ENCODE results near the gene CTNNA1.

DNA sequence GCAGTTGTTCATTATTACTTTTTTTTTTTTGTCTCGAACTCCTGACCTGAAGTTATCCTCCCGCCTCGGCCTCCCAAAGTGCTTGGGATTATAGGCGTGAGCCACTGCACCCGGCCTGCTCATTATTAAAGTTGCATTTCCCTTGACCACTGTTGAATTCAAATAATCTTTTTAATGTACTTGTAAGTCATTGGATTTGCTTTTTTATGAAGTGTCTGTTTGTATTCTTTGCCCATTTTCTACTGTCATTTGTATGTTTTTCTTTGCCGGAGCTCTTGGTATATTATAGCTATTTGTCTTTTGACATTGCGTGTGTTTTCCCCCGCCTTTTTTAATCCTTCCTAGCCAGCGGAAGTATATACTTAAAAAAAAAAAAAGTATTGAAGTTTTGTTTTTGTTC is 99.9 kb downstream of the CTNNA1 start:
- TF ChIP-seq, protein P1, sequence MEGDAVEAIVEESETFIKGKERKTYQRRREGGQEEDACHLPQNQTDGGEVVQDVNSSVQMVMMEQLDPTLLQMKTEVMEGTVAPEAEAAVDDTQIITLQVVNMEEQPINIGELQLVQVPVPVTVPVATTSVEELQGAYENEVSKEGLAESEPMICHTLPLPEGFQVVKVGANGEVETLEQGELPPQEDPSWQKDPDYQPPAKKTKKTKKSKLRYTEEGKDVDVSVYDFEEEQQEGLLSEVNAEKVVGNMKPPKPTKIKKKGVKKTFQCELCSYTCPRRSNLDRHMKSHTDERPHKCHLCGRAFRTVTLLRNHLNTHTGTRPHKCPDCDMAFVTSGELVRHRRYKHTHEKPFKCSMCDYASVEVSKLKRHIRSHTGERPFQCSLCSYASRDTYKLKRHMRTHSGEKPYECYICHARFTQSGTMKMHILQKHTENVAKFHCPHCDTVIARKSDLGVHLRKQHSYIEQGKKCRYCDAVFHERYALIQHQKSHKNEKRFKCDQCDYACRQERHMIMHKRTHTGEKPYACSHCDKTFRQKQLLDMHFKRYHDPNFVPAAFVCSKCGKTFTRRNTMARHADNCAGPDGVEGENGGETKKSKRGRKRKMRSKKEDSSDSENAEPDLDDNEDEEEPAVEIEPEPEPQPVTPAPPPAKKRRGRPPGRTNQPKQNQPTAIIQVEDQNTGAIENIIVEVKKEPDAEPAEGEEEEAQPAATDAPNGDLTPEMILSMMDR (IDR thresholded peaks at IDR 0.05), result no peak
- TF ChIP-seq POLR2A (IDR thresholded peaks at IDR 0.05), result no peak
- TF ChIP-seq POLR2AphosphoS5 (IDR thresholded peaks at IDR 0.05; ENCODE audit: insufficient read depth in 1 of 2, low read depth in 1 of 2), result no peak
